HCT116 (cell line): ENCODE measurements around the gene PIP4K2A. TPM values are rescaled to one million over a fixed set of nuclear protein-coding genes. Genes with fewer than 3 reads are reported as not detected.

ENCODE experiments used
- ATAC-seq: fragments of 200-7000 bp; cut with Tn5 transposase; 2 replicates; pipeline ENCODE4 v1.9.1; 2020; ENCODE audit warnings: mild to moderate bottlenecking, moderate library complexity
- BruUV-seq: library from RNA; stranded (reverse); fragments of 400-500 nt; replicated peaks from 2 replicates; lab custom pipeline; 2021; lab: Mats Ljungman, UMichigan
- CTCF ChIA-PET: fragments of 300-600 bp; sonication (Branson Sonifier 250); formaldehyde crosslinking; loops from one replicate; lab custom pipeline; 2021; ENCODE audit warnings: antibody characterized with exemption; lab: Charles Lee
- POLR2A ChIA-PET: fragments of 300-600, 350-600 bp; sonication (Branson Sonifier 250); formaldehyde crosslinking; loops from one replicate; lab custom pipeline; 2021; ENCODE audit warnings: antibody characterized with exemption; lab: Charles Lee
- RAD21 ChIA-PET, 2 experiments: fragments of 300-600 bp; sonication (Branson Sonifier 250); formaldehyde crosslinking; loops; one replicate each; lab custom pipeline; 2023; ENCODE audit warnings: low total read pairs in 2 of 2; ENCODE audit not compliant: uncharacterized antibody in 2 of 2, unreplicated experiment in 2 of 2, low non-redundant PET in 1 of 2; lab: Charles Lee
- DNase-seq: peaks from one replicate; pipeline ENCODE4 v3.0.0-alpha.2; 2010; ENCODE audit warnings: low read depth, low spot score
- H2AFZ ChIP-seq: fragments of 200-600 bp; shearing (Covaris generic), sonication (generic); 2 replicates; pipeline ENCODE4 v1.6.1; 2017; ENCODE audit warnings: low read depth, mixed run types, mixed read lengths, antibody characterized with exemption, low read length; ENCODE audit not compliant: poor library complexity, severe bottlenecking
- H3K27ac ChIP-seq: 2 replicates; pipeline ENCODE4 v1.5.1; 2012; ENCODE audit warnings: low read depth, low read length
- H3K27me3 ChIP-seq: fragments of 200-600 bp; sonication (generic); 2 replicates; pipeline ENCODE4 v1.6.1; 2016; ENCODE audit warnings: mixed run types, low read length, mixed read lengths; ENCODE audit not compliant: insufficient read depth
- H3K36me3 ChIP-seq, 2 experiments: fragments of 200-500 bp in 1 of 2; fragments of 200-600 bp in 1 of 2; sonication (Bioruptor generic) in 1 of 2; sonication (generic) in 1 of 2; 2 replicates each; pipeline versions ENCODE4 v1.5.1 to v1.6.1; 2014 to 2016; ENCODE audit warnings: low read length in 2 of 2, inconsistent platforms in 1 of 2, mixed read lengths in 1 of 2, mixed run types in 1 of 2; ENCODE audit not compliant: insufficient read depth in 2 of 2, control insufficient read depth in 1 of 2
- H3K4me1 ChIP-seq, 2 experiments: fragments of 200-600 bp in 1 of 2; sonication (generic) in 1 of 2; 2 replicates each; pipeline versions ENCODE4 v1.5.1 to v1.6.1; 2012 to 2017; ENCODE audit warnings: low read length in 2 of 2, inconsistent platforms in 1 of 2, mild to moderate bottlenecking in 1 of 2, mixed read lengths in 1 of 2, mixed run types in 1 of 2, moderate library complexity in 1 of 2; ENCODE audit not compliant: insufficient read depth in 2 of 2, control insufficient read depth in 1 of 2
- H3K4me2 ChIP-seq: fragments of 200-600 bp; sonication (generic); 2 replicates; pipeline ENCODE4 v1.6.1; 2017; ENCODE audit warnings: mixed run types, low read length, mixed read lengths
- H3K4me3 ChIP-seq, 2 experiments: fragments of 200-600 bp in 1 of 2; sonication (generic) in 1 of 2; replicated peaks in 1 of 2; 2 replicates each; pipeline ENCODE4 v1.5.1; 2011 to 2016; ENCODE audit warnings: low read length in 2 of 2, control low read depth in 1 of 2, low read depth in 1 of 2, mild to moderate bottlenecking in 1 of 2, mixed read lengths in 1 of 2, mixed run types in 1 of 2
- H3K79me2 ChIP-seq: fragments of 200-600 bp; sonication (generic); 2 replicates; pipeline ENCODE4 v1.6.1; 2017; ENCODE audit warnings: mild to moderate bottlenecking, mixed run types, low read length, moderate library complexity, mixed read lengths; ENCODE audit not compliant: insufficient read depth
- H3K9ac ChIP-seq: fragments of 200-600 bp; sonication (generic); 2 replicates; pipeline ENCODE4 v1.6.1; 2016; ENCODE audit warnings: low read length, mixed read lengths
- H3K9me2 ChIP-seq: fragments of 200-600 bp; sonication (generic), shearing (Covaris generic); 2 replicates; pipeline ENCODE4 v1.6.1; 2017; ENCODE audit warnings: mixed run types, mild to moderate bottlenecking, moderate library complexity; ENCODE audit not compliant: insufficient read depth
- H3K9me3 ChIP-seq, 2 experiments: fragments of 200-500 bp in 1 of 2; fragments of 200-600 bp in 1 of 2; sonication (Bioruptor generic) in 1 of 2; sonication (generic) in 1 of 2; 2 replicates each; pipeline ENCODE4 v1.6.1; 2014 to 2017; ENCODE audit warnings: low read length in 2 of 2, mixed read lengths in 2 of 2, inconsistent platforms in 1 of 2, low read depth in 1 of 2, mild to moderate bottlenecking in 1 of 2, mixed run types in 1 of 2, moderate library complexity in 1 of 2; ENCODE audit not compliant: control insufficient read depth in 1 of 2, insufficient read depth in 1 of 2
- H4K20me1 ChIP-seq: fragments of 200-600 bp; sonication (generic), shearing (Covaris generic); 2 replicates; pipeline ENCODE4 v1.6.1; 2017; ENCODE audit warnings: mixed run types, mild to moderate bottlenecking, moderate library complexity; ENCODE audit not compliant: insufficient read depth
- RAD21 ChIP-seq: IDR thresholded peaks from 2 replicates; pipeline ENCODE4 v1.6.1; 2012; ENCODE audit warnings: low read depth, mild to moderate bottlenecking
- SIN3A ChIP-seq: IDR thresholded peaks from 2 replicates; pipeline ENCODE4 v1.6.1; 2012; ENCODE audit warnings: low read depth
- ZNF274 ChIP-seq: fragments of 200-500 bp; sonication (Bioruptor generic); IDR thresholded peaks from 2 replicates; pipeline ENCODE4 v1.6.1; 2014; ENCODE audit warnings: mild to moderate bottlenecking, low read depth, low read length, inconsistent platforms
- intact Hi-C: fragments of 100-400 bp; cut with micrococcal nuclease; formaldehyde crosslinking; loops from 2 replicates; pipeline ENCODE4 v1.10.0; 2022
- total RNA-seq: library from RNA; stranded (reverse); gene quantifications from one replicate; pipeline ENCODE4 v1.2.1, GENCODE V29; 2021; ENCODE audit not compliant: unreplicated experiment

Gene PIP4K2A
- total RNA-seq, 1 experiment from 2014 or later: 41.9 TPM

GRCh38 chr10:22580711-22581110 lies 133.7 kb downstream of the PIP4K2A start:
- no peaks in the 10 kb centered on the region for H3K9me2 ChIP-seq
- BruUV-seq: no TSS peak
- no peak overlapping the region for H3K4me2 ChIP-seq
- no peaks in the 10 kb centered on the region for H3K9me3 ChIP-seq
- no peaks in the 10 kb centered on the region for H3K4me1 ChIP-seq
- no peak overlapping the region for H3K9ac ChIP-seq
- TF ChIP-seq ZNF274: no peak
- no peak for TF ChIP-seq SIN3A
- H3K79me2 ChIP-seq: peaks cover 16% of the 10 kb centered on the region
- peaks cover 0 to 8% of the 10 kb centered on the region in 2 experiments; a peak in 2 of 4 replicates for H3K36me3 ChIP-seq
- H2AFZ ChIP-seq: no peak overlapping the region
- ChIA-PET CTCF (no interaction called here), POLR2A (no interaction called here), RAD21 (no interaction called here)
- no peak for ATAC-seq
- no peaks in the 10 kb centered on the region for H4K20me1 ChIP-seq
- intact Hi-C loops: loop anchor here (10.0 kb wide), 1 partner anchor 586 kb away; no protein-coding TSS in a partner anchor
- DNase-seq: no peak
- no peak overlapping the region for H3K27ac ChIP-seq
- no peaks in the 10 kb centered on the region for H3K27me3 ChIP-seq
- H3K4me3 ChIP-seq: no peak overlapping the region

DNA sequence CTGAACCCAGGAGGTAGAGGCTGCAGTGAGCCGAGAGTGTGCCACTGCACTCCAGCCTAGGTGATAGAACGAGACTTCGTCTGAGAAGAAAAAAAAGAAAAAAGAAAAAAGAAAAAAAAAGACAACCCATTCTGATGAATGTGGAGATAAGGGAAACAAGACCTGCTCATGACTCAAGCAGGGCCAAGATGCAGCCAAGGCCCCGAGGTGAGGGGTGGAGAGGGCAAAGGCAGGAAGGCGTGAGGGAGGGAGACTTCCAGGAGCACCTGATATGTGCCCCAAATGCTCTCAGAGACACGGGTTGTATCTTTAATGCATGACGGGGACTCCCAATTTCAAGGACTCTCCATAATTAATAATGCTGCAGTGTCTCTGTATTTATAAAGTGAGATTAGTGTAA lies 134.6 kb downstream of the PIP4K2A start:
- RAD21 ChIA-PET: no interaction called here
- TF ChIP-seq RAD21: no peak
- BruUV-seq: no TSS peak
- Histone ChIP-seq H3K36me3 (peaks cover 0 to 11% of the 10 kb centered on the region in 2 experiments; a peak in 2 of 4 replicates), H2AFZ (no peak overlapping the region), H3K9me3 (no peaks in the 10 kb centered on the region), H3K79me2 (peaks cover 9% of the 10 kb centered on the region), H3K9me2 (no peaks in the 10 kb centered on the region), H3K4me2 (no peak overlapping the region), H3K4me1 (no peaks in the 10 kb centered on the region), H3K9ac (no peak overlapping the region), H3K27me3 (no peaks in the 10 kb centered on the region), H4K20me1 (no peaks in the 10 kb centered on the region), H3K27ac (no peak overlapping the region), H3K4me3 (no peak overlapping the region)
- POLR2A ChIA-PET: no interaction called here
- intact Hi-C loops: loop anchor here (10.0 kb wide), 1 partner anchor 585 kb away; no protein-coding TSS in a partner anchor
- CTCF ChIA-PET: no interaction called here
- no peak for DNase-seq
- ATAC-seq: no peak
